22Rv1 (cell line): ENCODE data around the gene NKD1.

Source experiments
- H3K27ac ChIP-seq: fragments of 450-650 bp; 2 replicates; pipeline ENCODE4 v1.5.1; 2017
- ZFX ChIP-seq: fragments of 450-650 bp; IDR thresholded peaks from 2 replicates; pipeline ENCODE4 v1.6.1; 2017; ENCODE audit warnings: antibody characterized with exemption, borderline replicate concordance
- TF ChIP-seq, protein P1 (sequence below): fragments of 450-650 bp; IDR thresholded peaks from 2 replicates; pipeline ENCODE4 v1.5.1; 2017; ENCODE audit warnings: mild to moderate bottlenecking

Gene NKD1

GRCh38 chr16:50548125-50548908 is at the start of gene NKD1:
TSS of gene NKD1 (plus strand) at chr16:50548396. CDS start at chr16:50548554, 158 bp downstream.
- H3K27ac ChIP-seq = no peak within 1 kb of the TSS
- TF ChIP-seq, protein P1, sequence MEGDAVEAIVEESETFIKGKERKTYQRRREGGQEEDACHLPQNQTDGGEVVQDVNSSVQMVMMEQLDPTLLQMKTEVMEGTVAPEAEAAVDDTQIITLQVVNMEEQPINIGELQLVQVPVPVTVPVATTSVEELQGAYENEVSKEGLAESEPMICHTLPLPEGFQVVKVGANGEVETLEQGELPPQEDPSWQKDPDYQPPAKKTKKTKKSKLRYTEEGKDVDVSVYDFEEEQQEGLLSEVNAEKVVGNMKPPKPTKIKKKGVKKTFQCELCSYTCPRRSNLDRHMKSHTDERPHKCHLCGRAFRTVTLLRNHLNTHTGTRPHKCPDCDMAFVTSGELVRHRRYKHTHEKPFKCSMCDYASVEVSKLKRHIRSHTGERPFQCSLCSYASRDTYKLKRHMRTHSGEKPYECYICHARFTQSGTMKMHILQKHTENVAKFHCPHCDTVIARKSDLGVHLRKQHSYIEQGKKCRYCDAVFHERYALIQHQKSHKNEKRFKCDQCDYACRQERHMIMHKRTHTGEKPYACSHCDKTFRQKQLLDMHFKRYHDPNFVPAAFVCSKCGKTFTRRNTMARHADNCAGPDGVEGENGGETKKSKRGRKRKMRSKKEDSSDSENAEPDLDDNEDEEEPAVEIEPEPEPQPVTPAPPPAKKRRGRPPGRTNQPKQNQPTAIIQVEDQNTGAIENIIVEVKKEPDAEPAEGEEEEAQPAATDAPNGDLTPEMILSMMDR = no peak
- no peak for TF ChIP-seq ZFX

DNA sequence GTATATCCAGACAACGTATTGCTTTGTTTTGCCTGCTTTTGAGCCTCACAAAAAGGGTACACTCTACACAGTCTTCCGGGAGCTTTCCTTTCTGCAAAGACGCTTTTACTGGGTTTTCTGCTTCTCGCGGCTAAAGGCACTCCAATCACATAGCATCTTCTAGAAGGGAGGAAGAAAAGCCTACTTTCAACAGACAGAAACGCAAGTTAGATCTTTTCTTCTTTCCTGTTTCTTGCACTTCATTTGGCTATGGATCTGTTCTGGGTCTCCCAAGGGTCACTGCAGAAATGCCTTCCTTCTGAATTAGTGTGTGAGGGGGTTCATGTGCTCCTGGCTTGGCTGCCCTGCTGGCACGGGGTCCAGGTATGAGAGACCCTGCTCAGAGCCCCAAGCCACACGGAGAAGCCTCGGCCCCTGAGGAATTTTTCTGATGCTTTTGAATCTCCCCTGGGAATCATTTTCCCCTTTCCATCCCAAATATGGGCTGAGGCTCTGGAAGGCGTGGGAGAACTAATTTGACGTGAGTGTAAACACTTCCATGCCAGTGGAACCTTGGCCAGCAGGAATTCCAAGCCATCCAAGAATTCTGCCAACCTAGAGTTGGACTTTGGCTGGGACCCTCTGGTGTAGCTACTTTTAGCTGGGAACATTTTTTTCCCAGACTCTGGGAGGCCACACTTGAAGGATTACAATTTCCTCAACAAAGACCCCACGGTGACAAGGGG is 49.6 kb upstream of the NKD1 start:
- no peak overlapping the region for H3K27ac ChIP-seq
- TF ChIP-seq ZFX = no peak
- TF ChIP-seq, protein P1 = no peak

GRCh38 chr16:50499254-50499653 is 48.9 kb upstream of the NKD1 start:
- TF ChIP-seq, protein P1 = no peak
- no peak for TF ChIP-seq ZFX
- no peak overlapping the region for H3K27ac ChIP-seq

- TF ChIP-seq, protein P1 = no peak
- no peak for TF ChIP-seq ZFX
- no peak overlapping the region for H3K27ac ChIP-seq
Measured at GRCh38 chr16:50500171-50500874, 47.9 kb upstream of the NKD1 start.

GRCh38 chr16:50501251-50501650 is 46.9 kb upstream of the NKD1 start:
- TF ChIP-seq, protein P1 = no peak
- no peak for TF ChIP-seq ZFX
- H3K27ac ChIP-seq = no peak overlapping the region

GRCh38 chr16:50501986-50502615 is 46.1 kb upstream of the NKD1 start:
- no peak overlapping the region for H3K27ac ChIP-seq
- TF ChIP-seq, protein P1 = no peak
- no peak for TF ChIP-seq ZFX
